Ureter (tissue), 1 donor: ENCODE data around the gene TMEM184C. TPM values are rescaled to one million over a fixed set of nuclear protein-coding genes. Genes with fewer than 3 reads are reported as not detected.

ENCODE experiments used
- total RNA-seq: library from RNA; stranded (reverse); gene quantifications from one replicate; pipeline ENCODE4 v1.2.4, GENCODE V29; 2023
- donor health status: DM: yes; HTN: yes; CAD: no.

Gene TMEM184C
- total RNA-seq, 1 donor from 2014 or later: 29.4 TPM

Other genes starting within 250 kb of the TMEM184C start
- 15.4 TPM for gene EDNRA, start 136.3 kb upstream of the TMEM184C start, total RNA-seq
- 18.0 TPM for gene PRMT9, start 66.8 kb downstream of the TMEM184C start, total RNA-seq
- gene ARHGAP10, start 114.7 kb downstream of the TMEM184C start, total RNA-seq: 78.0 TPM